HUES48 (cell line): ENCODE results near the gene SLC13A1.

ENCODE experiments used
- H3K27ac ChIP-seq: one replicate; pipeline ENCODE4 v1.7.0; 2013; ENCODE audit warnings: low read depth, low read length, inconsistent platforms
- H3K27me3 ChIP-seq: 2 replicates; pipeline ENCODE4 v1.6.1; 2013; ENCODE audit warnings: mild to moderate bottlenecking, low read length; ENCODE audit not compliant: control insufficient read depth, insufficient read depth
- H3K36me3 ChIP-seq: 2 replicates; pipeline ENCODE4 v1.6.1; 2013; ENCODE audit warnings: low read length; ENCODE audit not compliant: control insufficient read depth, insufficient read depth
- H3K4me1 ChIP-seq: 2 replicates; pipeline ENCODE4 v1.6.1; 2013; ENCODE audit warnings: mild to moderate bottlenecking, low read length; ENCODE audit not compliant: control insufficient read depth, insufficient read depth
- H3K4me3 ChIP-seq: 2 replicates; pipeline ENCODE4 v1.5.1; 2013; ENCODE audit warnings: mild to moderate bottlenecking, low read depth, low read length
- H3K9ac ChIP-seq: 2 replicates; pipeline ENCODE4 v1.6.1; 2013; ENCODE audit warnings: mild to moderate bottlenecking, low read depth, low read length, moderate library complexity
- H3K9me3 ChIP-seq: 2 replicates; pipeline ENCODE4 v1.6.1; 2013; ENCODE audit warnings: low read length; ENCODE audit not compliant: control insufficient read depth, insufficient read depth

SLC13A1 gene

GRCh38 chr7:123193235-123193634, 6.5 kb downstream of the SLC13A1 start:
- Histone ChIP-seq H3K27ac (no peak overlapping the region), H3K9ac (no peak overlapping the region), H3K27me3 (no peaks in the 10 kb centered on the region), H3K4me1 (no peaks in the 10 kb centered on the region), H3K9me3 (no peaks in the 10 kb centered on the region), H3K36me3 (no peaks in the 10 kb centered on the region), H3K4me3 (no peak overlapping the region)

- Histone ChIP-seq H3K36me3 (no peaks in the 10 kb centered on the region), H3K27ac (no peak overlapping the region), H3K9ac (no peak overlapping the region), H3K4me3 (no peak overlapping the region), H3K4me1 (no peaks in the 10 kb centered on the region), H3K27me3 (no peaks in the 10 kb centered on the region), H3K9me3 (no peaks in the 10 kb centered on the region)
These were observed 8.6 kb downstream of the SLC13A1 start for GRCh38 chr7:123191132-123191531.

- no peak overlapping the region for H3K9ac ChIP-seq
- no peaks in the 10 kb centered on the region for H3K36me3 ChIP-seq
- peaks cover 3% of the 10 kb centered on the region; the same call in 1 of the 2 replicates for H3K9me3 ChIP-seq
- no peaks in the 10 kb centered on the region for H3K27me3 ChIP-seq
- no peak overlapping the region for H3K4me3 ChIP-seq
- H3K4me1 ChIP-seq: no peaks in the 10 kb centered on the region
- H3K27ac ChIP-seq: no peak overlapping the region
These were observed 9.5 kb downstream of the SLC13A1 start for GRCh38 chr7:123190109-123190831.

GRCh38 chr7:123185756-123186155, 14.0 kb downstream of the SLC13A1 start:
- Histone ChIP-seq H3K9me3 (peaks cover 11% of the 10 kb centered on the region; the same call in 1 of the 2 replicates), H3K36me3 (no peaks in the 10 kb centered on the region), H3K27me3 (no peaks in the 10 kb centered on the region), H3K27ac (no peak overlapping the region), H3K9ac (no peak overlapping the region), H3K4me3 (no peak overlapping the region), H3K4me1 (no peaks in the 10 kb centered on the region)

GRCh38 chr7:123184271-123184670, 15.5 kb downstream of the SLC13A1 start:
- Histone ChIP-seq H3K27ac (no peak overlapping the region), H3K4me3 (no peak overlapping the region), H3K4me1 (no peaks in the 10 kb centered on the region), H3K36me3 (no peaks in the 10 kb centered on the region), H3K9me3 (peaks cover 11% of the 10 kb centered on the region; the same call in 1 of the 2 replicates), H3K9ac (no peak overlapping the region), H3K27me3 (no peaks in the 10 kb centered on the region)

GRCh38 chr7:123183431-123183830, 16.3 kb downstream of the SLC13A1 start:
- no peak overlapping the region for H3K9ac ChIP-seq
- H3K4me3 ChIP-seq: no peak overlapping the region
- no peaks in the 10 kb centered on the region for H3K4me1 ChIP-seq
- H3K36me3 ChIP-seq: no peaks in the 10 kb centered on the region
- H3K27ac ChIP-seq: no peak overlapping the region
- H3K9me3 ChIP-seq: peaks cover 11% of the 10 kb centered on the region; the same call in 1 of the 2 replicates
- no peaks in the 10 kb centered on the region for H3K27me3 ChIP-seq

- no peak overlapping the region for H3K27ac ChIP-seq
- no peaks in the 10 kb centered on the region for H3K27me3 ChIP-seq
- H3K4me1 ChIP-seq: no peaks in the 10 kb centered on the region
- no peaks in the 10 kb centered on the region for H3K9me3 ChIP-seq
- no peak overlapping the region for H3K9ac ChIP-seq
- no peak overlapping the region for H3K4me3 ChIP-seq
- no peaks in the 10 kb centered on the region for H3K36me3 ChIP-seq
These were observed 22.3 kb downstream of the SLC13A1 start for GRCh38 chr7:123177442-123177841.

- H3K4me3 ChIP-seq: no peak overlapping the region
These were observed 29.2 kb downstream of the SLC13A1 start for GRCh38 chr7:123170333-123171246.

GRCh38 chr7:123169065-123169464, 30.7 kb downstream of the SLC13A1 start:
- no peaks in the 10 kb centered on the region for H3K27me3 ChIP-seq
- H3K27ac ChIP-seq: no peak overlapping the region
- no peak overlapping the region for H3K9ac ChIP-seq
- H3K4me1 ChIP-seq: no peaks in the 10 kb centered on the region
- H3K4me3 ChIP-seq: no peak overlapping the region
- no peaks in the 10 kb centered on the region for H3K9me3 ChIP-seq
- H3K36me3 ChIP-seq: no peaks in the 10 kb centered on the region

More at GRCh38 chr7:123170333-123171246, 29.2 kb downstream of the SLC13A1 start:
- no peaks in the 10 kb centered on the region for H3K27me3 ChIP-seq
- H3K9me3 ChIP-seq: no peaks in the 10 kb centered on the region
- H3K4me1 ChIP-seq: no peaks in the 10 kb centered on the region
- no peak overlapping the region for H3K27ac ChIP-seq
- H3K36me3 ChIP-seq: no peaks in the 10 kb centered on the region
- H3K9ac ChIP-seq: no peak overlapping the region

- H3K27ac ChIP-seq: no peak overlapping the region
- H3K9me3 ChIP-seq: no peaks in the 10 kb centered on the region
- H3K4me1 ChIP-seq: no peaks in the 10 kb centered on the region
- no peak overlapping the region for H3K4me3 ChIP-seq
- H3K36me3 ChIP-seq: no peaks in the 10 kb centered on the region
- no peaks in the 10 kb centered on the region for H3K27me3 ChIP-seq
- no peak overlapping the region for H3K9ac ChIP-seq
These were observed 42.2 kb downstream of the SLC13A1 start for GRCh38 chr7:123157606-123158005.

GRCh38 chr7:123155571-123155970, 44.2 kb downstream of the SLC13A1 start:
- no peak overlapping the region for H3K4me3 ChIP-seq
- no peaks in the 10 kb centered on the region for H3K9me3 ChIP-seq
- H3K36me3 ChIP-seq: no peaks in the 10 kb centered on the region
- H3K9ac ChIP-seq: no peak overlapping the region
- H3K4me1 ChIP-seq: no peaks in the 10 kb centered on the region
- no peak overlapping the region for H3K27ac ChIP-seq
- H3K27me3 ChIP-seq: no peaks in the 10 kb centered on the region
